H1 (cell line): ENCODE measurements around the gene ZNF423. TPM values are rescaled to one million over a fixed set of nuclear protein-coding genes. Genes with fewer than 3 reads are reported as not detected.

Experiments used
- EZH2 ChIP-seq: fragments of 200-600 bp; sonication (generic); IDR thresholded peaks from 2 replicates; pipeline ENCODE4 v1.7.1; 2012; ENCODE audit warnings: low read depth, mild to moderate bottlenecking, moderate library complexity, low read length, inconsistent platforms; ENCODE audit not compliant: severe bottlenecking
- polyA plus RNA-seq, 7 experiments: library from polyadenylated mRNA; depleted of rRNA in 3 of 7; stranded (reverse) in 5 of 7; unstranded in 2 of 7; fragments of >200 nt in 5 of 7; fragments of 200-250 nt in 2 of 7; gene quantifications; 1 replicate in 5 of 7; 2 replicates in 1 of 7; 4 replicates in 1 of 7; pipeline versions ENCODE4 v1.2.1 to v1.2.3, GENCODE V29; 2011 to 2013; ENCODE audit warnings: missing spikeins in 2 of 7, mixed read lengths in 2 of 7
- total RNA-seq: library from RNA; stranded (reverse); fragmentation: NEBNext Ultra II Directional; extraction: Animal tissue kit (Norgen Biotek cat#: 25700); gene quantifications from 2 replicates; pipeline ENCODE4 v1.2.1, GENCODE V29; 2021

Gene ZNF423
- total and polyA plus RNA-seq, 2 of the 8 experiments (the other 6 are each of a cell fraction or from before 2014, with no cell fraction given): 38.2 to 52.3 TPM

DNA sequence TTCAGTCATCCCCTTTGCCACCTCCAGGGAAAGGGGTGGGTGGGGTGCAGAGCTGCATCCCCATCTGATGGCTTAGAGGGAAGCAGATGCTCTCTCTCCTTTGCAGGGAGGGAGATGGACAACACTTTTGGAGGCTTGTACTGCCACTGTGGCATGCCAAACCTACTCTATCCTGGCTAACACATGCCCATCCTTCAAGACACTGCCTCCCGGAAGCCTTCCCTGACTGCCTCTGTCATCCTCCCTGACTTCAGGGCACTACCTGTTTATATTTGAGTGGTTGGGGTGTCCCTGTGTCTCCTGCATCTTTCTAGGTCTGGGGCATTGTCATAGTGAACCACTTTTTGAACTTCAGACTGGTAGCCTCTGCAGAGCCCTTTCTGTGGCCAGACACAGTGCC lies 202.3 kb downstream of the ZNF423 start (continued):
- no peak for TF ChIP-seq EZH2
